AG09319 (cell line): ENCODE results near the gene FYB2.

ENCODE experiments used
- DNase-seq: peaks from one replicate; pipeline ENCODE4 v3.0.0-alpha.2; 2010; ENCODE audit warnings: low read depth; ENCODE audit errors: extremely low read depth
- CTCF ChIP-seq: IDR thresholded peaks from 2 replicates; pipeline ENCODE4 v1.5.1; 2011; ENCODE audit warnings: low read depth, mild to moderate bottlenecking, inconsistent platforms, low read length, moderate library complexity

Gene FYB2

GRCh38 chr1:56814205-56814604 lies 5.0 kb downstream of the FYB2 start:
- TF ChIP-seq CTCF, result no peak

GRCh38 chr1:56811331-56811730 lies 7.9 kb downstream of the FYB2 start:
- DNase-seq, result no peak
- TF ChIP-seq CTCF, result no peak

More at GRCh38 chr1:56814205-56814604, 5.0 kb downstream of the FYB2 start:
- DNase-seq, result no peak

GRCh38 chr1:56808410-56808809 lies 10.8 kb downstream of the FYB2 start:
- TF ChIP-seq CTCF, result no peak
- DNase-seq, result no peak

GRCh38 chr1:56806804-56807203 lies 12.4 kb downstream of the FYB2 start:
- DNase-seq, result no peak

GRCh38 chr1:56803561-56804156 lies 15.5 kb downstream of the FYB2 start:
- peak; percentile 59 for TF ChIP-seq CTCF
- no peak for DNase-seq

More at GRCh38 chr1:56806804-56807203, 12.4 kb downstream of the FYB2 start:
- no peak for TF ChIP-seq CTCF

GRCh38 chr1:56799605-56800400 lies 19.4 kb downstream of the FYB2 start:
- peak; percentile 16 for DNase-seq
- no peak for TF ChIP-seq CTCF

GRCh38 chr1:56798053-56798471 lies 21.1 kb downstream of the FYB2 start:
- no peak for TF ChIP-seq CTCF
- no peak for DNase-seq
